Sigmoid colon (tissue), 4 donors: ENCODE results near the gene FARP2.

ENCODE experiments used
- EP300 ChIP-seq, 4 donors: sonication (generic); formaldehyde crosslinking; IDR thresholded peaks; one replicate each; pipeline ENCODE4 v1.6.1; 2017; ENCODE audit warnings: antibody characterized with exemption in 4 of 4
- POLR2A ChIP-seq, 2 donors: fragments of 450-650 bp; IDR thresholded peaks; one replicate each; pipeline ENCODE4 v1.6.1; 2016; ENCODE audit warnings: antibody characterized with exemption in 2 of 2, mild to moderate bottlenecking in 2 of 2, moderate library complexity in 2 of 2
- POLR2AphosphoS5 ChIP-seq, 4 donors: sonication (generic); formaldehyde crosslinking; IDR thresholded peaks; one replicate each; pipeline ENCODE4 v1.6.1; 2017; ENCODE audit warnings: antibody characterized with exemption in 4 of 4
- TF ChIP-seq, protein P1 (sequence below), 4 experiments: fragments of 450-650 bp in 3 of 4; fragments of 200-600 bp in 1 of 4; IDR thresholded peaks; one replicate each; pipeline ENCODE4 v1.5.1; 2016 to 2019; ENCODE audit warnings: antibody characterized with exemption in 4 of 4, mild to moderate bottlenecking in 3 of 4, moderate library complexity in 2 of 4

DNA sequence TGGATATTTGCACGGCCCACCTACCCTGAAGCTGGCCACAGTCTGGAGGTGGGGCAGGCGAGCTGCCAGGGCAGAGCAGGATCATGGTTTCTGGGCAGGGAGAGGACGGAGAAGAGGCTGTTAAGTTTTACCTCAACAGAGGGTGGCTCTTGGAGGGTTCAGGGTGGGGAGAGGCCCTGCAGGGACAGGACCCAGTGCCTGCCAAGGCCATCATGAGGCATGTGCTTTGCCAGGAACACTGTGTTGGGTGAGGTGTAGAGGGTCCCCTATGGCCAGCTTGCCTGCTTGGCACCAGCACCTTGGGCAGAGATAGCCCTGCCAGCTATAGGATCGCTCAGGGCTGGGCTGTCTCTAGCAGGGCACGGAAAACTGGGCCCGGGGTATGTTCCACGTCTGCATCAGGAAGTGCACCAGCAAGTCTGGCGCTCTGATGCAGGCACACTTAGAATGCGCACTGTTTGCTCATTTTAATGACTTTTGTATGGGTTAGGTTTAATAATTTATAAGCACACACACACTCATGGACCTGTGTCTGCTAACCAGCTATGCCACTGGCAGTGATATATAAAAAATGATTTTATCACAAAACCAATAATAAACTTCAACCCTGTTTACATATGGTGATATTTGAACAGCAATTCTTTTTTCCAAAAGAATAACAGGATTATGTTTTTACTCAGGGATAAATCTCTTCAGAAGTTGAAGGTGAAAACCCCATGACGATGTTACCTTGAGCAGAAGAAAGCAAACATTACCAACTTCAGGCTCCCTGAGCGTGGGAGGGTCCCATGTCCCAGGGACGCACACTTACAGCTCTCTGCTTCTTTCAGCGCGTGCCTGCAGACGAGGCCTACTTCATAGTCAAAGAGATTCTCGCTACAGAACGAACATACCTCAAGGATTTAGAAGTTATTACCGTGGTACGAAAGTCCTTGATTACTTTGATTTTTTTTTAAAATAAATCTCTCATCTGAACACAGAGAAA lies 105.9 kb downstream of the FARP2 start:
- TF ChIP-seq, protein P1, sequence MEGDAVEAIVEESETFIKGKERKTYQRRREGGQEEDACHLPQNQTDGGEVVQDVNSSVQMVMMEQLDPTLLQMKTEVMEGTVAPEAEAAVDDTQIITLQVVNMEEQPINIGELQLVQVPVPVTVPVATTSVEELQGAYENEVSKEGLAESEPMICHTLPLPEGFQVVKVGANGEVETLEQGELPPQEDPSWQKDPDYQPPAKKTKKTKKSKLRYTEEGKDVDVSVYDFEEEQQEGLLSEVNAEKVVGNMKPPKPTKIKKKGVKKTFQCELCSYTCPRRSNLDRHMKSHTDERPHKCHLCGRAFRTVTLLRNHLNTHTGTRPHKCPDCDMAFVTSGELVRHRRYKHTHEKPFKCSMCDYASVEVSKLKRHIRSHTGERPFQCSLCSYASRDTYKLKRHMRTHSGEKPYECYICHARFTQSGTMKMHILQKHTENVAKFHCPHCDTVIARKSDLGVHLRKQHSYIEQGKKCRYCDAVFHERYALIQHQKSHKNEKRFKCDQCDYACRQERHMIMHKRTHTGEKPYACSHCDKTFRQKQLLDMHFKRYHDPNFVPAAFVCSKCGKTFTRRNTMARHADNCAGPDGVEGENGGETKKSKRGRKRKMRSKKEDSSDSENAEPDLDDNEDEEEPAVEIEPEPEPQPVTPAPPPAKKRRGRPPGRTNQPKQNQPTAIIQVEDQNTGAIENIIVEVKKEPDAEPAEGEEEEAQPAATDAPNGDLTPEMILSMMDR (IDR thresholded peaks at IDR 0.05) = no peak
- no peak for TF ChIP-seq EP300 (IDR thresholded peaks at IDR 0.05)
- no peak for TF ChIP-seq POLR2AphosphoS5 (IDR thresholded peaks at IDR 0.05)
- no peak for TF ChIP-seq POLR2A (IDR thresholded peaks at IDR 0.05)
